Frontal cortex (tissue), 4 donors: Measurements from ENCODE around the gene SPDYC. TPM values are rescaled to one million over a fixed set of nuclear protein-coding genes. Genes with fewer than 3 reads are reported as not detected.
"Not testable (repeated sequence)": the region's sequence is repeated elsewhere in the genome, so short reads cannot be mapped to it uniquely, and the experiment has no call there.

Source experiments
- DNase-seq, 2 donors: peaks; one replicate each; pipeline ENCODE4 v3.0.0; 2012; ENCODE audit warnings: low spot score in 2 of 2
- FAIRE-seq: peaks from 2 replicates; lab custom pipeline; 2012; peaks lifted over from hg19 to GRCh38; lab: Jason Lieb, UNC
- total RNA-seq: library from RNA; depleted of rRNA; stranded (reverse); fragments of >200 nt; gene quantifications from one replicate; pipeline ENCODE4 v1.2.3, GENCODE V29; 2014
- donor health status: control.
- donor health status: control.
- donor health status: control.

The SPDYC gene
- total RNA-seq, 1 donor from 2014 or later, result not detected

- no peak for FAIRE-seq
- peak in 1 of 2 donors; percentile 11 for DNase-seq
Measured at GRCh38 chr11:65132988-65133700, 36.9 kb upstream of the SPDYC start.

- DNase-seq, result peak in 1 of 2 donors; percentile 21
- FAIRE-seq, result no peak
Measured at GRCh38 chr11:65133724-65134123, 36.3 kb upstream of the SPDYC start.

GRCh38 chr11:65134240-65134951, 35.6 kb upstream of the SPDYC start, which contains the start of gene SYVN1:
Gene SYVN1 (minus strand): TSS chr11:65134519. CDS start chr11:65133601, 918 bp downstream.
- FAIRE-seq (no peak), DNase-seq (peak; percentile 92 to 96)

GRCh38 chr11:65134952-65135632, 34.9 kb upstream of the SPDYC start:
- peak; percentile 81 to 91 for DNase-seq
- no peak for FAIRE-seq

GRCh38 chr11:65135633-65136145, 34.3 kb upstream of the SPDYC start:
- DNase-seq (no peak), FAIRE-seq (no peak)

GRCh38 chr11:65136515-65137096, 33.4 kb upstream of the SPDYC start:
- no peak for DNase-seq

GRCh38 chr11:65141896-65142494, 28.0 kb upstream of the SPDYC start:
- DNase-seq (no peak), FAIRE-seq (no peak)

More at GRCh38 chr11:65136515-65137096, 33.4 kb upstream of the SPDYC start:
- FAIRE-seq, result no peak

GRCh38 chr11:65147352-65148075, 22.5 kb upstream of the SPDYC start:
- DNase-seq (no peak), FAIRE-seq (no peak)

GRCh38 chr11:65148657-65149056, 21.4 kb upstream of the SPDYC start:
- DNase-seq (no peak), FAIRE-seq (no peak)

GRCh38 chr11:65150131-65150508, 19.9 kb upstream of the SPDYC start:
- DNase-seq, FAIRE-seq: not testable (repeated sequence)

GRCh38 chr11:65150509-65151299, 19.3 kb upstream of the SPDYC start:
- DNase-seq, result peak in 1 of 2 donors; percentile 68
- no peak for FAIRE-seq

GRCh38 chr11:65151331-65151899, 18.6 kb upstream of the SPDYC start:
- DNase-seq (no peak), FAIRE-seq (no peak)

- FAIRE-seq, result no peak
- no peak for DNase-seq
Measured at GRCh38 chr11:65152122-65152521, 17.9 kb upstream of the SPDYC start.

GRCh38 chr11:65156256-65156655, 13.8 kb upstream of the SPDYC start:
- DNase-seq (no peak), FAIRE-seq (no peak)

GRCh38 chr11:65156926-65157325, 13.1 kb upstream of the SPDYC start:
- FAIRE-seq, result no peak
- DNase-seq, result no peak

GRCh38 chr11:65157336-65157735, 12.7 kb upstream of the SPDYC start:
- FAIRE-seq (no peak), DNase-seq (no peak)

GRCh38 chr11:65159012-65159411, 11.0 kb upstream of the SPDYC start:
- no peak for DNase-seq
- no peak for FAIRE-seq

GRCh38 chr11:65160643-65161042, 9.4 kb upstream of the SPDYC start:
- FAIRE-seq (no peak), DNase-seq (no peak)
